AG10803 (cell line): ENCODE data around the gene SUSD3.

Source experiments
- DNase-seq: peaks from one replicate; pipeline ENCODE4 v3.0.0; 2010; ENCODE audit warnings: low read depth
- H3K4me3 ChIP-seq: 2 replicates; pipeline ENCODE4 v1.5.1; 2011; ENCODE audit warnings: mild to moderate bottlenecking, low read length, control low read depth
- CTCF ChIP-seq: conservative IDR thresholded peaks from 2 replicates; pipeline ENCODE4 v1.5.1; 2011; ENCODE audit warnings: mild to moderate bottlenecking, low read length, control low read depth, inconsistent platforms

The SUSD3 gene

GRCh38 chr9:93058355-93059010 lies at the start of gene SUSD3:
TSS of gene SUSD3 (plus strand) at chr9:93058701. CDS start at chr9:93058743, 42 bp downstream.
- H3K4me3 ChIP-seq: peak within 1 kb of the TSS; percentile 38
- DNase-seq: no peak
- TF ChIP-seq CTCF: no peak

GRCh38 chr9:93009337-93010015 lies 49.0 kb upstream of the SUSD3 start:
- H3K4me3 ChIP-seq: no peak overlapping the region
- no peak for TF ChIP-seq CTCF
- DNase-seq: no peak

GRCh38 chr9:93010056-93010455 lies 48.4 kb upstream of the SUSD3 start:
- no peak overlapping the region for H3K4me3 ChIP-seq
- no peak for TF ChIP-seq CTCF
- DNase-seq: no peak

- DNase-seq: no peak
- TF ChIP-seq CTCF: no peak
- no peak overlapping the region for H3K4me3 ChIP-seq
These were observed 47.8 kb upstream of the SUSD3 start for GRCh38 chr9:93010704-93011103.

GRCh38 chr9:93011114-93011513 lies 47.4 kb upstream of the SUSD3 start:
- no peak overlapping the region for H3K4me3 ChIP-seq
- DNase-seq: no peak
- TF ChIP-seq CTCF: no peak

GRCh38 chr9:93012963-93013855 lies 45.3 kb upstream of the SUSD3 start:
- DNase-seq: no peak
- no peak for TF ChIP-seq CTCF
- no peak overlapping the region for H3K4me3 ChIP-seq
